Panc1 (cell line): ENCODE data around the gene ACADSB. TPM values are rescaled to one million over a fixed set of nuclear protein-coding genes. Genes with fewer than 3 reads are reported as not detected.

ENCODE experiments used
- ATAC-seq: fragments of 200-7000 bp; cut with Tn5 transposase; 2 replicates; pipeline ENCODE4 v1.9.1; 2020; ENCODE audit warnings: mild to moderate bottlenecking, moderate library complexity
- BruUV-seq: library from RNA; stranded (reverse); fragments of 400-500 nt; replicated peaks from 2 replicates; lab custom pipeline; 2021; lab: Mats Ljungman, UMichigan
- CTCF ChIA-PET: fragments of 300-600 bp; sonication (Branson Sonifier 250); formaldehyde crosslinking; loops from one replicate; lab custom pipeline; 2022; ENCODE audit warnings: antibody characterized with exemption; lab: Charles Lee
- POLR2A ChIA-PET: fragments of 300-600 bp; sonication (Branson Sonifier 250); formaldehyde crosslinking; loops from one replicate; lab custom pipeline; 2022; ENCODE audit warnings: antibody characterized with exemption; lab: Charles Lee
- DNase-seq: peaks from one replicate; pipeline ENCODE4 v3.0.0-alpha.2; 2010; ENCODE audit warnings: low read depth, low spot score
- H3K27ac ChIP-seq: 2 replicates; pipeline ENCODE4 v1.5.1; 2011; ENCODE audit warnings: mild to moderate bottlenecking, low read length, inconsistent platforms
- H3K27me3 ChIP-seq: fragments of 200-500 bp; sonication (Bioruptor generic); 2 replicates; pipeline ENCODE4 v1.6.0; 2014; ENCODE audit warnings: low read length, inconsistent platforms; ENCODE audit not compliant: control insufficient read depth, insufficient read depth
- H3K36me3 ChIP-seq: fragments of 200-500 bp; sonication (Bioruptor generic); 2 replicates; pipeline ENCODE4 v1.5.1; 2014; ENCODE audit warnings: inconsistent platforms, mild to moderate bottlenecking, low read length, moderate library complexity; ENCODE audit not compliant: control insufficient read depth, insufficient read depth
- H3K4me1 ChIP-seq: 2 replicates; pipeline ENCODE4 v1.5.1; 2011; ENCODE audit warnings: inconsistent platforms, mild to moderate bottlenecking, low read length, moderate library complexity; ENCODE audit not compliant: control insufficient read depth, insufficient read depth
- H3K4me3 ChIP-seq, 2 experiments: 2 replicates each; pipeline ENCODE4 v1.5.1; 2011 to 2012; ENCODE audit warnings: low read depth in 2 of 2, low read length in 2 of 2, mild to moderate bottlenecking in 2 of 2, inconsistent platforms in 1 of 2, moderate library complexity in 1 of 2
- H3K9me3 ChIP-seq: fragments of 200-500 bp; sonication (Bioruptor generic); 2 replicates; pipeline ENCODE4 v1.5.1; 2014; ENCODE audit warnings: low read depth, mild to moderate bottlenecking, inconsistent platforms, low read length, moderate library complexity; ENCODE audit not compliant: control insufficient read depth, insufficient read depth
- POLR2AphosphoS5 ChIP-seq: IDR thresholded peaks from 2 replicates; pipeline ENCODE4 v1.6.1; 2012; ENCODE audit warnings: mild to moderate bottlenecking, low read depth, low read length, moderate library complexity
- REST ChIP-seq, 2 experiments: IDR thresholded peaks; 2 replicates each; pipeline ENCODE4 v1.6.1; 2011 to 2012; ENCODE audit warnings: low read depth in 2 of 2, control low read depth in 1 of 2, low read length in 1 of 2, mild to moderate bottlenecking in 1 of 2, moderate library complexity in 1 of 2; ENCODE audit not compliant: insufficient read depth in 1 of 2
- SIN3A ChIP-seq: IDR thresholded peaks from 2 replicates; pipeline ENCODE4 v1.6.1; 2012; ENCODE audit warnings: low read depth, mild to moderate bottlenecking, low read length, moderate library complexity, borderline replicate concordance; ENCODE audit not compliant: insufficient read depth
- TCF7L2 ChIP-seq: IDR thresholded peaks from 2 replicates; pipeline ENCODE4 v1.6.1; 2011; ENCODE audit warnings: mild to moderate bottlenecking, low read depth, low read length, inconsistent platforms
- in situ Hi-C: cut with HindIII; loops from 2 replicates; pipeline ENCODE4 v1.10.0; 2016; ENCODE audit warnings: low sequenced_read_pairs, low pct_unique_long_range_greater_than_20kb
- intact Hi-C: fragments of 100-400 bp; cut with micrococcal nuclease; formaldehyde crosslinking; loops from one replicate; pipeline ENCODE4 v1.10.0; 2022; ENCODE audit not compliant: unreplicated experiment
- total RNA-seq: library from RNA; stranded (reverse); gene quantifications from one replicate; pipeline ENCODE4 v1.2.1, GENCODE V29; 2021; ENCODE audit not compliant: unreplicated experiment
- TF ChIP-seq, protein P1 (sequence below): fragments of 450-650 bp; IDR thresholded peaks from 2 replicates; pipeline ENCODE4 v1.5.1; 2017; ENCODE audit warnings: mild to moderate bottlenecking

ACADSB gene
- total RNA-seq, 1 experiment from 2014 or later = 19.2 TPM

- TF ChIP-seq, protein P1, sequence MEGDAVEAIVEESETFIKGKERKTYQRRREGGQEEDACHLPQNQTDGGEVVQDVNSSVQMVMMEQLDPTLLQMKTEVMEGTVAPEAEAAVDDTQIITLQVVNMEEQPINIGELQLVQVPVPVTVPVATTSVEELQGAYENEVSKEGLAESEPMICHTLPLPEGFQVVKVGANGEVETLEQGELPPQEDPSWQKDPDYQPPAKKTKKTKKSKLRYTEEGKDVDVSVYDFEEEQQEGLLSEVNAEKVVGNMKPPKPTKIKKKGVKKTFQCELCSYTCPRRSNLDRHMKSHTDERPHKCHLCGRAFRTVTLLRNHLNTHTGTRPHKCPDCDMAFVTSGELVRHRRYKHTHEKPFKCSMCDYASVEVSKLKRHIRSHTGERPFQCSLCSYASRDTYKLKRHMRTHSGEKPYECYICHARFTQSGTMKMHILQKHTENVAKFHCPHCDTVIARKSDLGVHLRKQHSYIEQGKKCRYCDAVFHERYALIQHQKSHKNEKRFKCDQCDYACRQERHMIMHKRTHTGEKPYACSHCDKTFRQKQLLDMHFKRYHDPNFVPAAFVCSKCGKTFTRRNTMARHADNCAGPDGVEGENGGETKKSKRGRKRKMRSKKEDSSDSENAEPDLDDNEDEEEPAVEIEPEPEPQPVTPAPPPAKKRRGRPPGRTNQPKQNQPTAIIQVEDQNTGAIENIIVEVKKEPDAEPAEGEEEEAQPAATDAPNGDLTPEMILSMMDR = no peak
- TF ChIP-seq POLR2AphosphoS5 (no peak), REST (IDR thresholded peaks at IDR 0.05; ENCODE audit: insufficient read depth in 1 of 2, low read depth in 2 of 2, low read length in 1 of 2) (no peak)
- ChIA-PET CTCF (interaction anchor here (0.9 kb wide), 1 partner anchor 59 kb away, joined by 4 read pairs; no protein-coding TSS in a partner anchor), POLR2A (no interaction called here)
- no TSS peak for BruUV-seq
- Histone ChIP-seq H3K9me3 (no peaks in the 10 kb centered on the region), H3K4me3 (no peak overlapping the region), H3K27ac (no peak overlapping the region), H3K4me1 (no peaks in the 10 kb centered on the region; the same call in 1 of the 2 replicates), H3K36me3 (no peaks in the 10 kb centered on the region), H3K27me3 (no peaks in the 10 kb centered on the region)
- intact Hi-C loops (no loop called here), in situ Hi-C loops (no loop called here)
- ATAC-seq = no peak
- no peak for DNase-seq
Measured at GRCh38 chr10:123101872-123102271, 93.1 kb downstream of the ACADSB start.

GRCh38 chr10:123102673-123103072 is 93.9 kb downstream of the ACADSB start:
- intact Hi-C loops = no loop called here
- Histone ChIP-seq H3K36me3 (no peaks in the 10 kb centered on the region), H3K9me3 (no peaks in the 10 kb centered on the region), H3K4me1 (no peaks in the 10 kb centered on the region; the same call in 1 of the 2 replicates), H3K4me3 (no peak overlapping the region), H3K27ac (no peak overlapping the region), H3K27me3 (no peaks in the 10 kb centered on the region)
- no peak for TF ChIP-seq TCF7L2
- TF ChIP-seq REST (IDR thresholded peaks at IDR 0.05; ENCODE audit: insufficient read depth in 1 of 2, low read depth in 2 of 2, low read length in 1 of 2) = no peak
- TF ChIP-seq, protein P1 = no peak
- no peak for TF ChIP-seq SIN3A
- no peak for TF ChIP-seq POLR2AphosphoS5
- no TSS peak for BruUV-seq
- ChIA-PET CTCF (interaction anchor here (0.9 kb wide), 1 partner anchor 59 kb away, joined by 4 read pairs; no protein-coding TSS in a partner anchor), POLR2A (no interaction called here)
- ATAC-seq (no peak), DNase-seq (no peak)
- in situ Hi-C loops = no loop called here
